OCI-M2 (cell line): ENCODE data around the gene GRM5.

Source experiments
- DNase-seq: peaks from one replicate; lab custom pipeline; 2025; ENCODE audit not compliant: unreplicated experiment; lab: John Stamatoyannopoulos, UW

Gene GRM5

DNA sequence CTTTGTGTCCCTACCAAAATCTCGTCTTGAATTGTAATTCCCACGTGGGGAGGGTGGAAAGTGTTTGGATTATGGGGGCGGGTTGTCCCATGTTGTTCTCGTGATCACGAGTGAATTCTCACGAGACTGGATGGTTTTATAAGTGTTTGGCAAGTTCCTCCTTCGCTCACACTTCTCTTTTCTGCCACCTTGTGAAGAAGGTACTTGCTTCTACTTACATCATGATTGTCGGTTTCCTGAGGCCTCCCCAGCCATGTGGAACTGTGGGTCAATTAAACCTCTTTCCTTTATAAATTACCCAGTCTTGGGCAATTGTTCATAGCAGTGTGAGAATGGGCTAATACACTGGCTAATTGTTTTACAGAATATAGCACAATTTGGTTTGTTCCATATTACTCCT, 326.3 kb downstream of the GRM5 start:
- DNase-seq: no peak

DNA sequence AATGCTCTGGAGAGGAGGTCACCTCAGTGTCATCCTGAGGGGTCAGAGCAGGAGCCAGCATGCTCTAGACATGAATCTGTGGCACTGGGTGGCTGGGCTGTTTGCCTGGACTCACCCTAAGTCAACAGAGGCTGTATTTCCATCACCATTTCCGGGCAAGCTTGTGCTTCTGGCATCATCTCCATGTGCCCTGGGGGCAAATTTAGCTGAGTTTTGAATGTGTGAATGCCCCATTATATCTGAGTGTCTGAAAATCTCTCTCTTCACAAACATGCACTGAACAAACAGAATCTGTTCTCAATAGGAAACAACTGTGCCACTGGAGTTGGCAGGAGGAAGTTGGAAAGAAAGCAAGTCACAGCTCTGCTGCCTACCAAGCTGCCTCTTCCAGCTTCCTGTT, 356.2 kb downstream of the GRM5 start:
- no peak for DNase-seq

DNA sequence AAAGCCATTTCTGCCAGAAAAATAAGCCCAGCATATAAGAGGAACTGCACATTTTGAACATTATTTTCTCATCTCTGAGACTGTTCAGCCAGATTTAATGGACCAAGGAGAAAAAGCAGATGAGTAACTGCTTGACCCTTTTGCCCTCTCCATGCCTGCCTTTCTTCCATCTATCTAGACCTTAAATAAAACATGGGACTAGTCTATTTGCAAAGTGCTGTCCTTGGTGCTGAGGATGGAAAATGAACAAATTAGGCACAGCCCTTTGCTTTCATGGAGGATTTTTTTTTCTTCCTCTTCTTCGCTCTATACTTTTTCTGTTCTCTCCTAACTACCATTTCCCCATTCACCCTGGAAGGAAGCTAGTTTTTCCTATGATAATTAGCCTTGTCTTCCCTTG, 361.3 kb downstream of the GRM5 start:
- no peak for DNase-seq

DNA sequence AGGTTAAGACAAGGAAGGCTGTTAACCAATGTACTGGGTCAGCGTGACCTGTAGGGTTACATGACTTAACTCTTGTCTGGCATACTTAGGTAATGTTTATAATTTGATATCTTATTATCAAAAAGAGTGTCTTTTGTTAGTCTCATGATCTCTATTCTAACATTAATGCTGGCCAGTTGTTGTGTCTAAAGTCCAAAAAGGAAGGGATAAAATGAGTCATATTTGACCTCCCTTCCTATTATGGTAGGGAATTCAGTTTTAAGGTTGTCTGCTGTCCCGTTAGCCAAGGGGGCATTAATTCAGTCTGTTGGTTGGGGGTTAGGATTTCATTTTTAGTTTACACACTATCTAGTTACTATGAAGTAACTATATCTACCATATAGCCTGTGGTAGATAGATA, 364.0 kb downstream of the GRM5 start:
- DNase-seq: no peak

- no peak for DNase-seq
Measured at GRCh38 chr11:88697139-88697538, 368.6 kb downstream of the GRM5 start.

DNA sequence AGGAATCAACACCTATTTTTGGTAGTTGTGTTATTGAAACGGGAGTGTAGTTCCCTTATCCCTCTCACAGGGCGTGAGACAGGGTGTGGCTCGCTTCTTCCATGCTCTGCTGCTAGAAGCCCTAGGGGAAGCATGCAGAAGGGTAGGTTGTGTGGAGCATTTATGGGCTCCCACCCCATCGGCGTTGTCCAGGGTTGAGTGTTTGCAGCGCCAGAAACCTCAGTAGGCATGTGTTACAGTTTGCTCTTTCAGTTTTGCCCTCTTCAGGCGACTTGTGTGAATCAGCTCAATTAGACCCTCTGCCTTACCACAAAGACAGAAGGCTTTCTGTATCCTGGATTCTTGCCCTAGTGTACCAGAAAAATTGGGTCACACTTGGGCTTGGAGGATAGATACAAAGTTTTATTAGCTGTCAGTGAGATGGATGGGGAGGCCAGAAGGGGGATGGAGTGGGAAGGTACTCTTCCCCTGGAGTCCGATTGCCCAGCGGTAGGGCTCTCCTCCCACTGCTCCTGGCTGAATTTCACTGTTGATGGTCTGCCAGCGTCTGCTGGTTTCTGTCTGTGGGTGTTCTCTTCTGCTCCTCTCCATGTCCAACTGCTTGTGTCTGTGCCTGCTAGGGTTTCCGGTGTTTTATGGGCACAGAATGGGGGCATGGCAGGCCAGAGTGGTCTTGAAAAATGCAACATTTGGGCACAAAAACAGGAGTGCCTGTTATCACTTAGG, 369.9 kb downstream of the GRM5 start:
- DNase-seq: no peak

GRCh38 chr11:88692306-88693086, 373.3 kb downstream of the GRM5 start:
- DNase-seq: no peak

DNA sequence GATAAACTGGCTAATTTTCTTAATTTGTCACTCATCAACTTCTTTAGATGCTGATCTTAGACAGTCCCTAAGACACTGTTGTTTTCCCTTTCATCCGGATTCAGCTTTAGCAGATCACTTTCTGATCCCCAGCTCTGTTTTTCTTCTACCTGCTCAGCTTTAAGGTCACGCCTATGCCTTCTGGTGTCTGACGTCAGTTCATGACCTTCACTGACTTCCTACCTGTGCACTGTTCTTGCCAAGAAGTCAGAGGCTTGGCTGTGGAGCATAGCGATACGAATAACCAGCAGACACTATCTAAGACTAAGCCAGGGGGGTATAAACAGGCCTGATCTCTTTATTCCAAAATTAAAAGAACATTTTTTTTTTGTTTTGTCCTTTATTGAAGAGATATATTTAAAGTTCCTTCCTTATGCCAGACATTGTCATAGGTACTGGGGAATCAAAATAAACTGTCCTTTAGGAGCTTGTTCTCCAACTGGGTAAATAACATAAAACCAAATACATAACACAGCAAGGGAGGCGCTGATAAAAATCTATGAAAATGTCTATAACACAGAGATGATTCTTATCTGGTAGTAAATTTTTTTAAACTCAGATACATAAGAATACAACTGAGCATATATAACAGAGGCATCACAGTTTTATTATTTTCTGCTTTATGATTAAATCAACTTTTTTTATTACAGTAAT, 376.1 kb downstream of the GRM5 start:
- no peak for DNase-seq

GRCh38 chr11:88683024-88683423, 382.8 kb downstream of the GRM5 start:
- DNase-seq: no peak

- no peak for DNase-seq
Measured at GRCh38 chr11:88680806-88681205, 385.0 kb downstream of the GRM5 start.

GRCh38 chr11:88666364-88666763, 399.4 kb downstream of the GRM5 start:
- DNase-seq: no peak

DNA sequence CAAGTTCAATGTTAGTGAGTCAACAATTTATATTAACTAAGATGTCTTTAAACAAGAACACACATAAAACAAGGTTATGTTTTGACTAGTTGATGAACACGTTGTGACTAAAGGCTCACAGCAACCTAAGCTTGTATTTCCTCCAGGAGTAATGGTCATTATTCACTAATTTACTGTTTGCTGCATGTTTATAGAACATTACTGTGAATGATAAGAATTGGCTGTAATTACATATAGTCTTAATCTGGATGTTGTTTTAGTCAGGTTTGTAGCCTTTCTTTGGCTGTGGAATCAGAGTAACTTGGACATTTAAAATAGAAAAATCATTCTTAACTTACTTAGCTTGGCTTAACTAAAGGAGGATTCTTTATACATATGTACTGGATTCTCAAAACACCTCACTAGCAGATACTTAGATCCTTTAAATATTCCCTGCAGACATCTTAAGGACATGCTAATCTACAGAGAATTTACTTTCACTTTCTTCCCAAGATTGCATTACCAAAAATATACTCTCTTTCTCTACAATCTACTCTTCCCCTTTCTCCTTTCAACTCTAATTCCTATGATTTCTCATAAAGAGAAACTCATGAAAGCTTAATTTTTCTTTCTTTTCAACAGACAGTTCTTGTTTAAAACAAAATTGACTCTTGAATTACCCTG, 408.6 kb downstream of the GRM5 start:
- DNase-seq: no peak

GRCh38 chr11:88656283-88656682, 409.5 kb downstream of the GRM5 start:
- no peak for DNase-seq

DNA sequence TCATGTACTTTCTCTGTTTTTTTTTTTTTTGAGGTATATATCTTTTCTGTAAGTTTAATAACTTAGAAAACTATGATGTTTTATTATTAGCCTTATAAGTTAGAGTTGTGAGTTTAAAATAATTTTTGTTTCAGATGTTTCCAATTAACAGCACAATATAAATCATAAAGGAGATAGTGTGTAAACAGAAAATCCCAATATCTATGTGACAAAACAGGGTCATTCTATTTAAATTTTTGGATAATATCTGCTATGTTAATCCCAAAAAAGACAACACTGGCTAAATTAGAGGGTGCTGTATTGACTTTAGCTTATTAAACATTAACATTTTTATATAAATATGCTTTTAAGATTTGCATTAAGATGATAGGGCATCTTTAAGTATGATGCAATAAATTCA, 410.1 kb downstream of the GRM5 start:
- DNase-seq: no peak

DNA sequence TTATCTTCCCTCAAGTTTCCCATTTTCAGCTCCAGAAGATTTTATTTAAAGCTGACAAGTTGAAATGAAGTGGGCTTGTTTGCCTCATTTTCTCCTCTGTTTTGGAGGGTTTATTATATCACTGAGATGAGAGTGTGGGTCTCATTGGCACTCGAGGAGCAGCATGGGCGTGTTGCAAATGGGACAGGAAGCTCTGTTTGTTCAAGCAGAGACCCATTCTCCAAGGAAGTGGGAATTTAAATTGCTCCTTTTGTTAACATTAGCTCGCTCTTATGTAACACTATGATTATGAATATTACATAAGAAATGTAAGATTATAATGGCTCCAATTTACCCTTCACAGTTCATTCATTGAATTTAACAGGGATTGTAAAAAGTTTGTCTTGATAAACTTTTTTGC, 410.6 kb downstream of the GRM5 start:
- no peak for DNase-seq

DNA sequence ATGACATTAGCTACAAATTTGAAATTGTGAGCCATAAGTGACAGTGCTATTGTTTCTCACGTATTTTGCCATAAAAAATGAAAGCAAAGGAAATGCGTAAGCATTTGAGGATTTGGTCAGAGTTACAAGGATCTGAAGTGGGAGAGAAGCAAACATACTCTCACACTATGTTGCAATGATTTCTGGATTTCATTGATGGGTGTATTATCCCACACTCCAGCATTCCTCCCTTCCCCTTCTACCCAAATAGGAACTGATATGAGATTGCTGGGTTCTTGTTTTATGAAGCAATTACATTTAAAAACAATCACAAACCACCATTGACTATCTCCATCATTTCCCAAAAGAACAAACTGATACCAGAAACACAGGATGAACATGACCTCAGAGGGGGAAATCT, 414.2 kb downstream of the GRM5 start:
- no peak for DNase-seq

DNA sequence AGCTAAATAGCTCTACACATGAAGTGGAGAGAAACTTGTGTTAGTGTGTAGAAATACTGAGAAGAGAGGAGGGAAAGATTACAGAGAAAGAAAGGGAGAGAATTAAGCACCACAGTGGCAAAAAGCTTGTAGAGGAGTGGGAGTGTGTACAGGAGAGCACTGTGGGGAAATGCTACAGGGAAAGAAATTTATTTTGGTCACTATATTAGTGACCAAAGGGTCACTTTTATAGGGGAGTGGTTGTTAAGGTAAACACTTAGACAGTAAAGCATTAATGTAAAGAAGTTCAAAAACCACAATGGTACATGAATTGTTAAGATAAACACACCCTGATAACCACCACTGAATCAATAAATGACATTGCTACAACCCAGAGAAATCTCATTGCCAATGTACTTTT, 421.1 kb downstream of the GRM5 start:
- DNase-seq: no peak

- no peak for DNase-seq
Measured at GRCh38 chr11:88632163-88632562, 433.6 kb downstream of the GRM5 start.

DNA sequence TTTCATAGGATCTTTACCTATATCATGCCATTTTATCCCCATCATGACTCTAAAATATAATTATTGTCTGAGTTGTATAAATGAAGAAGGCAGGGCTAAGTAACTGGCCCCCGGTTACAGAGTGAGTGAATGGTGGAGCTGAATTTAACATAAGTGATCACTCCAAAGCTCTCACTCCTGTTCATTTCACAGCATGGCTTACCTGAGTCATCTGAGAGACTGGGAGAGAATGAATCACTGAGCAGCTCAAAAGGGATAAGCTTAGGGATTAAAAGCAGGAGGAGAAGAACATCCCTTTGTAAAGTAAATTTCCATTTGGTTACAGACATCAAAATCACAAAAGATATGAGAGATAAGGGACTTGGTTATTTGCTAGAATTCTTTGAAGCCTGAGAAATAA, 434.3 kb downstream of the GRM5 start:
- no peak for DNase-seq

GRCh38 chr11:88629496-88629895, 436.3 kb downstream of the GRM5 start:
- DNase-seq: no peak

DNA sequence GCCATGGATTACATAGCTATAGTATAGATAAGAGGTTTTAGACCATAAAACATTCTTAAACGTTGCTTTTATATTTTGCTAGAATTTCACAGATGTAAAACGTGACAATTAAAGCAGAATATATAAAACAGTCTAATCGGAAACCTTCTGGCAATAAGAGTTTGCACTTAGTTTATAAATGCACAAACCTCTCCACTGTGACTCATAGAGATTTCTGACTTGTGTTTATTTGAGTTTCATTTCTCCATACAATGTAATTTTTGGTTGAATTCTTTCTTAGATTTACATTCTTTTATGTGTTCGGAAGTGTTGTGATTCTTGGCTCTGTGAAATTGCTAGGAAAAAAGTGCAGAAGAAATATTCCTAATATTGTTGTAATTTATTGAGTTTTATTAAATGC, 439.6 kb downstream of the GRM5 start:
- DNase-seq: no peak

GRCh38 chr11:88623531-88623930, 442.3 kb downstream of the GRM5 start:
- no peak for DNase-seq
